Liver (tissue), 9 donors: ENCODE data around the gene PCYT1A. TPM values are rescaled to one million over a fixed set of nuclear protein-coding genes. Genes with fewer than 3 reads are reported as not detected.

Experiments
- DNase-seq: peaks from one replicate; pipeline ENCODE4 v3.0.0-alpha.2; 2017; ENCODE audit warnings: low spot score
- H3K27ac ChIP-seq, 2 donors: one replicate each; pipeline ENCODE4 v1.7.0; 2013; ENCODE audit warnings: inconsistent platforms in 2 of 2, low read length in 2 of 2, control low read depth in 1 of 2, low read depth in 1 of 2, mild to moderate bottlenecking in 1 of 2
- H3K27me3 ChIP-seq, 4 donors: one replicate each; pipeline versions ENCODE4 v1.6.1 to v1.7.0; 2013; ENCODE audit warnings: low read length in 3 of 4, inconsistent platforms in 1 of 4, mild to moderate bottlenecking in 1 of 4, moderate library complexity in 1 of 4; ENCODE audit not compliant: control insufficient read depth in 4 of 4, insufficient read depth in 4 of 4
- H3K36me3 ChIP-seq, 4 donors: one replicate each; pipeline versions ENCODE4 v1.6.1 to v1.7.0; 2013; ENCODE audit warnings: low read length in 3 of 4, mild to moderate bottlenecking in 3 of 4, low read depth in 1 of 4, moderate library complexity in 1 of 4; ENCODE audit not compliant: control insufficient read depth in 4 of 4, insufficient read depth in 3 of 4
- H3K4me1 ChIP-seq, 4 donors: one replicate each; pipeline versions ENCODE4 v1.6.1 to v1.7.0; 2013; ENCODE audit warnings: low read length in 3 of 4, mild to moderate bottlenecking in 3 of 4, moderate library complexity in 1 of 4; ENCODE audit not compliant: control insufficient read depth in 4 of 4, insufficient read depth in 4 of 4
- H3K4me3 ChIP-seq, 3 donors: one replicate each; pipeline versions ENCODE4 v1.6.1 to v1.7.0; 2013; ENCODE audit warnings: low read length in 3 of 3, control low read depth in 1 of 3, low read depth in 1 of 3, mild to moderate bottlenecking in 1 of 3
- H3K9ac ChIP-seq, 2 donors: one replicate each; pipeline ENCODE4 v1.7.0; 2013; ENCODE audit warnings: low read length in 2 of 2, mild to moderate bottlenecking in 2 of 2, moderate library complexity in 2 of 2, control low read depth in 1 of 2, low read depth in 1 of 2
- H3K9me3 ChIP-seq, 4 donors: one replicate each; pipeline versions ENCODE4 v1.6.1 to v1.7.0; 2013; ENCODE audit warnings: low read length in 3 of 4; ENCODE audit not compliant: control insufficient read depth in 4 of 4
- CTCF ChIP-seq: fragments of 150-350 bp; IDR thresholded peaks from 2 replicates; pipeline ENCODE4 v1.5.1; 2017; ENCODE audit warnings: improper control_type of control experiment, low read depth, low read length; ENCODE audit not compliant: missing input control
- EGR1 ChIP-seq, 2 donors: IDR thresholded peaks; 2 replicates each; pipeline ENCODE4 v1.6.1; 2016 to 2018; ENCODE audit warnings: antibody characterized with exemption in 2 of 2, low read depth in 2 of 2
- FOXA1 ChIP-seq: IDR thresholded peaks from 2 replicates; pipeline ENCODE4 v1.6.1; 2016; ENCODE audit warnings: antibody characterized with exemption
- FOXA2 ChIP-seq: IDR thresholded peaks from 2 replicates; pipeline ENCODE4 v1.6.1; 2016; ENCODE audit warnings: antibody characterized with exemption
- GABPA ChIP-seq, 2 donors: IDR thresholded peaks in 1 of 2; conservative IDR thresholded peaks in 1 of 2; 2 replicates each; pipeline ENCODE4 v1.6.1; 2016; ENCODE audit warnings: antibody characterized with exemption in 2 of 2, mild to moderate bottlenecking in 1 of 2, moderate library complexity in 1 of 2
- HNF4A ChIP-seq, 2 donors: conservative IDR thresholded peaks; 2 replicates each; pipeline ENCODE4 v1.6.1; 2016; ENCODE audit warnings: antibody characterized with exemption in 2 of 2, mild to moderate bottlenecking in 2 of 2
- HNF4G ChIP-seq: IDR thresholded peaks from 2 replicates; pipeline ENCODE4 v1.6.1; 2016; ENCODE audit warnings: antibody characterized with exemption
- JUND ChIP-seq, 2 donors: IDR thresholded peaks; 2 replicates each; pipeline ENCODE4 v1.6.1; 2016; ENCODE audit warnings: antibody characterized with exemption in 2 of 2
- NR2F2 ChIP-seq: IDR thresholded peaks from 2 replicates; pipeline ENCODE4 v1.6.1; 2016; ENCODE audit warnings: antibody characterized with exemption
- RAD21 ChIP-seq, 2 donors: IDR thresholded peaks; 2 replicates each; pipeline ENCODE4 v1.6.1; 2016; ENCODE audit warnings: antibody characterized with exemption in 2 of 2, mild to moderate bottlenecking in 2 of 2
- RXRA ChIP-seq, 2 donors: IDR thresholded peaks; 2 replicates each; pipeline ENCODE4 v1.6.1; 2017 to 2018; ENCODE audit warnings: antibody characterized with exemption in 2 of 2, mild to moderate bottlenecking in 1 of 2
- SP1 ChIP-seq: IDR thresholded peaks from 2 replicates; pipeline ENCODE4 v1.6.1; 2018; ENCODE audit warnings: antibody characterized with exemption, mild to moderate bottlenecking
- TAF1 ChIP-seq: conservative IDR thresholded peaks from 2 replicates; pipeline ENCODE4 v1.6.1; 2016; ENCODE audit warnings: antibody characterized with exemption, mild to moderate bottlenecking
- YY1 ChIP-seq: IDR thresholded peaks from 2 replicates; pipeline ENCODE4 v1.6.1; 2016; ENCODE audit warnings: antibody characterized with exemption, mild to moderate bottlenecking
- WGBS: extraction: QIAGEN DNeasy Blood & Tissue Kit; methylation state at CpG from one replicate; pipeline ENCODE4 v1.1.7; 2013; 5-methylcytosine and 5-hydroxymethylcytosine counted together
- polyA plus RNA-seq, 2 donors: library from polyadenylated mRNA; stranded (reverse) in 1 of 2; unstranded in 1 of 2; fragments of 200-250 nt in 1 of 2; fragments of >200 nt in 1 of 2; fragmentation: Nextera tagmentation in 1 of 2; extraction: Ambion mirVana in 1 of 2; gene quantifications; one replicate each; pipeline versions ENCODE4 v1.2.1 to v1.2.3, GENCODE V29; 2013 to 2015
- total RNA-seq, 2 donors: library from RNA; depleted of rRNA; stranded (reverse); fragments of >200 nt; gene quantifications; one replicate each; pipeline ENCODE4 v1.2.3, GENCODE V29; 2014
- TF ChIP-seq, protein P1 (sequence below): IDR thresholded peaks from 2 replicates; pipeline ENCODE4 v1.6.1; 2016; ENCODE audit warnings: antibody characterized with exemption
- TF ChIP-seq, protein P2 (sequence below): IDR thresholded peaks from 2 replicates; pipeline ENCODE4 v1.6.1; 2016; ENCODE audit warnings: antibody characterized with exemption
- TF ChIP-seq, protein P3 (sequence below): IDR thresholded peaks from 2 replicates; pipeline ENCODE4 v1.6.1; 2016; ENCODE audit warnings: antibody characterized with exemption, mild to moderate bottlenecking
- TF ChIP-seq, protein P4 (sequence below): IDR thresholded peaks from 2 replicates; pipeline ENCODE4 v1.6.1; 2016; ENCODE audit warnings: antibody characterized with exemption
- donor health status: healthy.
- donor health status: healthy.
- donor health status: healthy.
- donor health status: healthy.
- donor health status: healthy.

The PCYT1A gene
- total and polyA plus RNA-seq, 4 donors, result 12.5 to 56.8 (median 24.3) TPM

DNA sequence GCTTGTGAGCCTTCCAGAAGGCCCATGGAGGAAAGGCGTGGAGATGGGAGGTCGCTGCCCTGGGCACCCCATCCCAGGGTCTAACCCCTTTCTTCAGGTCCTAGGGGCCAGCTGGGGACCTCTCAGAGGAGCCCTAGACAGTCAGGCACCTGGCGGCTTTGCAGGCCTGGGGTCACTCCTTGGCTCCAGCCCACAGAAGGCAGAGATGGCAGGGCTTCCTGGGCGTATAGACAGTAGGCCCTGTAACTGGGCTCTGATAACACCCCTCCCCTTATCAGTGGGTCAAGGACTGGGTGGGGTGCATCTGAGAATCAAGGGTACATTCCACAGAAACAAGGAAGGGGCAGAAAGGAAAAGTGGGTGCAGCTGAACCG, 93.0 kb downstream of the PCYT1A start:
- H3K27me3 ChIP-seq, result no peaks in the 10 kb centered on the region
- no peak overlapping the region for H3K9ac ChIP-seq
- 92% methylated on average over 5 of the region's 5 CpGs for WGBS
- H3K4me1 ChIP-seq, result peaks cover 5 to 19% (median 10%) of the 10 kb centered on the region in 4 donors
- DNase-seq, result peak; percentile 78
- no peak overlapping the region for H3K27ac ChIP-seq
- H3K4me3 ChIP-seq, result no peak overlapping the region
- TF ChIP-seq, protein P1, sequence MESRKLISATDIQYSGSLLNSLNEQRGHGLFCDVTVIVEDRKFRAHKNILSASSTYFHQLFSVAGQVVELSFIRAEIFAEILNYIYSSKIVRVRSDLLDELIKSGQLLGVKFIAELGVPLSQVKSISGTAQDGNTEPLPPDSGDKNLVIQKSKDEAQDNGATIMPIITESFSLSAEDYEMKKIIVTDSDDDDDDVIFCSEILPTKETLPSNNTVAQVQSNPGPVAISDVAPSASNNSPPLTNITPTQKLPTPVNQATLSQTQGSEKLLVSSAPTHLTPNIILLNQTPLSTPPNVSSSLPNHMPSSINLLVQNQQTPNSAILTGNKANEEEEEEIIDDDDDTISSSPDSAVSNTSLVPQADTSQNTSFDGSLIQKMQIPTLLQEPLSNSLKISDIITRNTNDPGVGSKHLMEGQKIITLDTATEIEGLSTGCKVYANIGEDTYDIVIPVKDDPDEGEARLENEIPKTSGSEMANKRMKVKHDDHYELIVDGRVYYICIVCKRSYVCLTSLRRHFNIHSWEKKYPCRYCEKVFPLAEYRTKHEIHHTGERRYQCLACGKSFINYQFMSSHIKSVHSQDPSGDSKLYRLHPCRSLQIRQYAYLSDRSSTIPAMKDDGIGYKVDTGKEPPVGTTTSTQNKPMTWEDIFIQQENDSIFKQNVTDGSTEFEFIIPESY, result no peak
- TF ChIP-seq RXRA (IDR thresholded peaks at IDR 0.05), result no peak
- TF ChIP-seq SP1, result no peak
- TF ChIP-seq, protein P2, sequence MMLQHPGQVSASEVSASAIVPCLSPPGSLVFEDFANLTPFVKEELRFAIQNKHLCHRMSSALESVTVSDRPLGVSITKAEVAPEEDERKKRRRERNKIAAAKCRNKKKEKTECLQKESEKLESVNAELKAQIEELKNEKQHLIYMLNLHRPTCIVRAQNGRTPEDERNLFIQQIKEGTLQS, result no peak
- TF ChIP-seq FOXA2, result no peak
- TF ChIP-seq, protein P3, sequence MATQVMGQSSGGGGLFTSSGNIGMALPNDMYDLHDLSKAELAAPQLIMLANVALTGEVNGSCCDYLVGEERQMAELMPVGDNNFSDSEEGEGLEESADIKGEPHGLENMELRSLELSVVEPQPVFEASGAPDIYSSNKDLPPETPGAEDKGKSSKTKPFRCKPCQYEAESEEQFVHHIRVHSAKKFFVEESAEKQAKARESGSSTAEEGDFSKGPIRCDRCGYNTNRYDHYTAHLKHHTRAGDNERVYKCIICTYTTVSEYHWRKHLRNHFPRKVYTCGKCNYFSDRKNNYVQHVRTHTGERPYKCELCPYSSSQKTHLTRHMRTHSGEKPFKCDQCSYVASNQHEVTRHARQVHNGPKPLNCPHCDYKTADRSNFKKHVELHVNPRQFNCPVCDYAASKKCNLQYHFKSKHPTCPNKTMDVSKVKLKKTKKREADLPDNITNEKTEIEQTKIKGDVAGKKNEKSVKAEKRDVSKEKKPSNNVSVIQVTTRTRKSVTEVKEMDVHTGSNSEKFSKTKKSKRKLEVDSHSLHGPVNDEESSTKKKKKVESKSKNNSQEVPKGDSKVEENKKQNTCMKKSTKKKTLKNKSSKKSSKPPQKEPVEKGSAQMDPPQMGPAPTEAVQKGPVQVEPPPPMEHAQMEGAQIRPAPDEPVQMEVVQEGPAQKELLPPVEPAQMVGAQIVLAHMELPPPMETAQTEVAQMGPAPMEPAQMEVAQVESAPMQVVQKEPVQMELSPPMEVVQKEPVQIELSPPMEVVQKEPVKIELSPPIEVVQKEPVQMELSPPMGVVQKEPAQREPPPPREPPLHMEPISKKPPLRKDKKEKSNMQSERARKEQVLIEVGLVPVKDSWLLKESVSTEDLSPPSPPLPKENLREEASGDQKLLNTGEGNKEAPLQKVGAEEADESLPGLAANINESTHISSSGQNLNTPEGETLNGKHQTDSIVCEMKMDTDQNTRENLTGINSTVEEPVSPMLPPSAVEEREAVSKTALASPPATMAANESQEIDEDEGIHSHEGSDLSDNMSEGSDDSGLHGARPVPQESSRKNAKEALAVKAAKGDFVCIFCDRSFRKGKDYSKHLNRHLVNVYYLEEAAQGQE, result no peak
- TF ChIP-seq HNF4A (conservative IDR thresholded peaks at IDR 0.05), result no peak
- TF ChIP-seq JUND (IDR thresholded peaks at IDR 0.05), result no peak
- no peak for TF ChIP-seq CTCF
- TF ChIP-seq, protein P4, sequence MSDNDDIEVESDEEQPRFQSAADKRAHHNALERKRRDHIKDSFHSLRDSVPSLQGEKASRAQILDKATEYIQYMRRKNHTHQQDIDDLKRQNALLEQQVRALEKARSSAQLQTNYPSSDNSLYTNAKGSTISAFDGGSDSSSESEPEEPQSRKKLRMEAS, result no peak
- TF ChIP-seq NR2F2, result no peak
- TF ChIP-seq GABPA (IDR thresholded peaks at IDR 0.05 in 1 of 2, conservative IDR thresholded peaks at IDR 0.05 in 1 of 2), result no peak
- TF ChIP-seq YY1, result no peak
- no peak for TF ChIP-seq EGR1 (IDR thresholded peaks at IDR 0.05; ENCODE audit: low read depth in 2 of 2)
- TF ChIP-seq HNF4G, result no peak
- TF ChIP-seq RAD21 (IDR thresholded peaks at IDR 0.05), result no peak
- TF ChIP-seq TAF1, result no peak
- TF ChIP-seq FOXA1, result no peak
- no peaks in the 10 kb centered on the region for H3K36me3 ChIP-seq
- no peaks in the 10 kb centered on the region for H3K9me3 ChIP-seq
